GM18858 (cell line): ENCODE measurements around the gene RPS6KA2.

Experiments
- ATAC-seq: cut with Tn5 transposase; IDR thresholded peaks from one replicate; pipeline ENCODE4 v1.9.1; 2021; ENCODE audit not compliant: unreplicated experiment

The RPS6KA2 gene

GRCh38 chr6:166656230-166657151, 29.4 kb upstream of the RPS6KA2 start:
- ATAC-seq: no peak

- ATAC-seq: no peak
These were observed 28.7 kb upstream of the RPS6KA2 start for GRCh38 chr6:166655713-166656229.

GRCh38 chr6:166655251-166655650, 28.2 kb upstream of the RPS6KA2 start:
- ATAC-seq: no peak

GRCh38 chr6:166654573-166654972, 27.5 kb upstream of the RPS6KA2 start:
- no peak for ATAC-seq

- ATAC-seq: no peak
These were observed 26.5 kb upstream of the RPS6KA2 start for GRCh38 chr6:166653639-166653941.

- no peak for ATAC-seq
These were observed 24.1 kb upstream of the RPS6KA2 start for GRCh38 chr6:166650824-166651807.

GRCh38 chr6:166650047-166650446, 23.0 kb upstream of the RPS6KA2 start:
- no peak for ATAC-seq

GRCh38 chr6:166648846-166649245, 21.8 kb upstream of the RPS6KA2 start:
- ATAC-seq: no peak

GRCh38 chr6:166647896-166648295, 20.8 kb upstream of the RPS6KA2 start:
- no peak for ATAC-seq

GRCh38 chr6:166646716-166647115, 19.7 kb upstream of the RPS6KA2 start:
- no peak for ATAC-seq

GRCh38 chr6:166645896-166646295, 18.8 kb upstream of the RPS6KA2 start:
- no peak for ATAC-seq

- ATAC-seq: no peak
These were observed 17.6 kb upstream of the RPS6KA2 start for GRCh38 chr6:166644681-166645080.

GRCh38 chr6:166643891-166644590, 17.0 kb upstream of the RPS6KA2 start:
- ATAC-seq: no peak

GRCh38 chr6:166642646-166643045, 15.6 kb upstream of the RPS6KA2 start:
- ATAC-seq: no peak

GRCh38 chr6:166640342-166641043, 13.4 kb upstream of the RPS6KA2 start:
- ATAC-seq: no peak

GRCh38 chr6:166639921-166640320, 12.9 kb upstream of the RPS6KA2 start:
- ATAC-seq: no peak

- ATAC-seq: no peak
These were observed 11.5 kb upstream of the RPS6KA2 start for GRCh38 chr6:166638573-166638964.

GRCh38 chr6:166637812-166638572, 10.9 kb upstream of the RPS6KA2 start:
- no peak for ATAC-seq

- no peak for ATAC-seq
These were observed 9.9 kb upstream of the RPS6KA2 start for GRCh38 chr6:166636934-166637333.
